Retinal pigment epithelial cell (primary cell): ENCODE data around the gene FGF3.

Experiments
- DNase-seq: peaks from one replicate; pipeline ENCODE4 v3.0.0-alpha.2; 2010; ENCODE audit warnings: low read depth
- H3K4me3 ChIP-seq: 2 replicates; pipeline ENCODE4 v1.5.1; 2011; ENCODE audit warnings: mild to moderate bottlenecking, low read length, control low read depth, moderate library complexity
- TF ChIP-seq, protein P1 (sequence below): conservative IDR thresholded peaks from 2 replicates; pipeline ENCODE4 v1.5.1; 2011; ENCODE audit warnings: low read depth, low read length, control low read depth, inconsistent platforms

FGF3 gene

GRCh38 chr11:69830086-69830485 is 10.9 kb upstream of the FGF3 start:
- TF ChIP-seq, protein P1, sequence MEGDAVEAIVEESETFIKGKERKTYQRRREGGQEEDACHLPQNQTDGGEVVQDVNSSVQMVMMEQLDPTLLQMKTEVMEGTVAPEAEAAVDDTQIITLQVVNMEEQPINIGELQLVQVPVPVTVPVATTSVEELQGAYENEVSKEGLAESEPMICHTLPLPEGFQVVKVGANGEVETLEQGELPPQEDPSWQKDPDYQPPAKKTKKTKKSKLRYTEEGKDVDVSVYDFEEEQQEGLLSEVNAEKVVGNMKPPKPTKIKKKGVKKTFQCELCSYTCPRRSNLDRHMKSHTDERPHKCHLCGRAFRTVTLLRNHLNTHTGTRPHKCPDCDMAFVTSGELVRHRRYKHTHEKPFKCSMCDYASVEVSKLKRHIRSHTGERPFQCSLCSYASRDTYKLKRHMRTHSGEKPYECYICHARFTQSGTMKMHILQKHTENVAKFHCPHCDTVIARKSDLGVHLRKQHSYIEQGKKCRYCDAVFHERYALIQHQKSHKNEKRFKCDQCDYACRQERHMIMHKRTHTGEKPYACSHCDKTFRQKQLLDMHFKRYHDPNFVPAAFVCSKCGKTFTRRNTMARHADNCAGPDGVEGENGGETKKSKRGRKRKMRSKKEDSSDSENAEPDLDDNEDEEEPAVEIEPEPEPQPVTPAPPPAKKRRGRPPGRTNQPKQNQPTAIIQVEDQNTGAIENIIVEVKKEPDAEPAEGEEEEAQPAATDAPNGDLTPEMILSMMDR = no peak
- no peak for DNase-seq
- H3K4me3 ChIP-seq = no peak overlapping the region

- TF ChIP-seq, protein P1 = no peak
- no peak overlapping the region for H3K4me3 ChIP-seq
- no peak for DNase-seq
Observed at GRCh38 chr11:69828971-69829344, 9.7 kb upstream of the FGF3 start.

GRCh38 chr11:69828276-69828970 is 9.2 kb upstream of the FGF3 start:
- peak; percentile 31 for DNase-seq
- H3K4me3 ChIP-seq = no peak overlapping the region
- TF ChIP-seq, protein P1 = no peak

DNA sequence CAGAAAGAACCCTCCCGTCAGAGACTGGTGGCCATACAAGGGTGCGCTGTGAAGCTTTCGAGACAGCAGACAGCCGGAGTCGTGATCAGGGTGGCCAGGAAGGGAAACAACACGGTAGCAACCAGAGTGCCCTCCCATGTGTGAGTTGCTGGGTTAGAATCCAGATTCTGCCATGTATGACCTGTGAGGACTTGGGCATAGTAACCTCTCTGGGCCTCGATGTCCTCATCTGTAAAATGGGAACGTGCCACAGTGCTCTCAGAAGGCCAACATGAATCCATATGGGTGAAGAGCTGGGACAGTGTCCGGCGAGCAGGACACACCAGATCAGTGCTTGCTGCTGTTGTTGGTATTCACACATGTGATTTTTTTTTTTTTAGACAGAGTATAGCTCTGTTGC is 7.6 kb upstream of the FGF3 start:
- H3K4me3 ChIP-seq = no peak overlapping the region
- TF ChIP-seq, protein P1 = no peak
- DNase-seq = no peak

GRCh38 chr11:69825941-69826340 is 6.7 kb upstream of the FGF3 start:
- no peak for DNase-seq
- H3K4me3 ChIP-seq = no peak overlapping the region
- TF ChIP-seq, protein P1 = no peak

DNA sequence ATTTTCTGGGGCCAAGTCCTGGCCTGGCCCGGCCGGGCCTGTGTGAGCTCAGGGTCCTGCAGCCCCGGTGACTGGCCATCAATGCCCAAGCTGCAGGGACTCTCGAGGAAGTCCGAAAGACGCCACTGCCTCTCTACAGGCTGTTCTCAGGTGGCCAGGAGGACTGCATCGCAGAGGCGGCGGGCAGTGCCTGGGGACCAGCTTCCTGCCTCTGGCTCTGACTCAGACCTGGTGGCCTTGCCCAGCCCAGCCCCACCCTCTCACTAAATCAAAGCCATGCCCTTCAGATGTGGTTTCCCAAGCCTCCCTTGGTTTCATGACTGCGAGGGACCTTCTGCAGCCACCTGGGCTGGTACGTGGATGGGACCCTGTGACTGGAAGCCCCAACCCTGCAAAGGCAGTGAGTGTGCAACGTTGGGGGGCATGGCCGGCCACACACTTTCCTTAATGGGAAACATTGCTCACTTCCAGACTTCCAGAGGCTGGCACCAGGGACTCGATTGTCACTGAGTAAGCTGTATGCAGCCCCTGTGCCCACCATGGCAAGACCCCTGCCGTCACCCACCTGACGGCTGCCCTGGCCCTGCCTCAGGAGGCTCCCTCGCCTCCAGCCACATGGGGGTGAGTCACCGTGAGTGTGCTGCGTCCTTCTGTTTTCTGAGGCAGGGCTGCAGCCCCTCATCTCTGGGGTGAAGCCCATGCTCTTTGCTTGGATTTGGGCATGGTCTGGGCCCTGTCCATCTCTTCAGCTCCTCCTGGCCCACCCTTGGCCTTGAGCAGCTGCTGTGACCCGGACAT is 6.0 kb upstream of the FGF3 start:
- TF ChIP-seq, protein P1 = no peak
- no peak overlapping the region for H3K4me3 ChIP-seq
- no peak for DNase-seq
